Activated T-helper 2 cell treated with anti-CD3 and anti-CD28 coated beads, Interferon-gamma antibody, Interleukin-2, Interleukin-4, amounts not matched to agents 10 μg/mL and 5 μg/mL and 100 μg/mL, durations not matched to agents 14 hours and 24 hours and 36 hours (primary cell): ENCODE results near the gene PACS2. TPM values are rescaled to one million over a fixed set of nuclear protein-coding genes. Genes with fewer than 3 reads are reported as not detected.

ENCODE experiments used
- DNase-seq: peaks from one replicate; pipeline ENCODE4 v3.0.0; 2021; ENCODE audit warnings: low spot score
- H3K27ac Mint-ChIP-seq: one replicate; pipeline ENCODE4 v1.8.0; 2021; ENCODE audit warnings: mixed read lengths
- H3K27me3 Mint-ChIP-seq: one replicate; pipeline ENCODE4 v1.8.0; 2021; ENCODE audit warnings: low read depth, mixed read lengths
- H3K36me3 Mint-ChIP-seq: one replicate; pipeline ENCODE4 v1.8.0; 2021; ENCODE audit warnings: low read depth, mixed read lengths
- H3K4me1 Mint-ChIP-seq: one replicate; pipeline ENCODE4 v1.8.0; 2021; ENCODE audit warnings: low read depth, mixed read lengths
- H3K4me3 Mint-ChIP-seq: one replicate; pipeline ENCODE4 v1.8.0; 2021; ENCODE audit warnings: low read depth, mild to moderate bottlenecking, moderate library complexity, mixed read lengths
- H3K9me3 Mint-ChIP-seq: one replicate; pipeline ENCODE4 v1.8.0; 2021; ENCODE audit warnings: mixed read lengths
- intact Hi-C: fragments of 100-400 bp; cut with micrococcal nuclease; formaldehyde crosslinking; loops from one replicate; pipeline ENCODE4 v1.15.1; 2023
- total RNA-seq: library from RNA; stranded (reverse); gene quantifications from 2 replicates; pipeline ENCODE4 v1.2.3, GENCODE V29; 2022

The PACS2 gene
- total RNA-seq, 1 donor from 2014 or later: 35.2 TPM

- Mint-ChIP-seq H3K4me3 (no peak overlapping the region), H3K27me3 (no peaks in the 10 kb centered on the region), H3K36me3 (peaks cover 4% of the 10 kb centered on the region), H3K9me3 (no peaks in the 10 kb centered on the region), H3K4me1 (no peaks in the 10 kb centered on the region), H3K27ac (no peak overlapping the region)
- intact Hi-C loops: loop anchor here (10.0 kb wide), 1 partner anchor 71 kb away; no protein-coding TSS in a partner anchor
- no peak for DNase-seq
Observed at GRCh38 chr14:105445901-105446845, 131.6 kb downstream of the PACS2 start.

GRCh38 chr14:105446971-105447370 lies 132.4 kb downstream of the PACS2 start:
- intact Hi-C loops: loop anchor here (10.0 kb wide), 1 partner anchor 72 kb away; no protein-coding TSS in a partner anchor
- Mint-ChIP-seq H3K36me3 (no peaks in the 10 kb centered on the region), H3K4me3 (no peak overlapping the region), H3K4me1 (no peaks in the 10 kb centered on the region), H3K27ac (no peak overlapping the region), H3K9me3 (no peaks in the 10 kb centered on the region), H3K27me3 (no peaks in the 10 kb centered on the region)
- no peak for DNase-seq

Other genes with a start within 250 kb of the PACS2 start
- 27.1 and 29.8 TPM in 2 replicates for gene GPR132, start 249.3 kb upstream of the PACS2 start, total RNA-seq
- gene JAG2, start 146.0 kb upstream of the PACS2 start, total RNA-seq: 2.6 and 3.2 TPM in 2 replicates
- 7.7 and 10.4 TPM in 2 replicates for gene NUDT14, start 133.4 kb upstream of the PACS2 start, total RNA-seq
- gene BTBD6, start 66.2 kb upstream of the PACS2 start, total RNA-seq: 38.4 and 38.6 TPM in 2 replicates
- 44.0 TPM in 2 replicates for gene BRF1, start 13.7 kb upstream of the PACS2 start, total RNA-seq
- gene TEX22, start 83.8 kb downstream of the PACS2 start, total RNA-seq: 4.7 and 5.0 TPM in 2 replicates
- gene MTA1, start 105.1 kb downstream of the PACS2 start, total RNA-seq: 170 and 172 TPM in 2 replicates
- gene CRIP2, start 160.1 kb downstream of the PACS2 start, total RNA-seq: 0.16 and 0.55 TPM in 2 replicates
- gene CRIP1, start 172.1 kb downstream of the PACS2 start, total RNA-seq: 156 and 185 TPM in 2 replicates
- 38.2 and 42.6 TPM in 2 replicates for gene TEDC1, start 176.5 kb downstream of the PACS2 start, total RNA-seq
- gene TMEM121, start 211.8 kb downstream of the PACS2 start, total RNA-seq: 8.2 and 9.6 TPM in 2 replicates